Pons (tissue), 1 donor: ENCODE measurements around the gene ZNF439.
"Not testable (repeated sequence)": the region's sequence is repeated elsewhere in the genome, so short reads cannot be mapped to it uniquely, and the experiment has no call there.

Experiments used
- DNase-seq: peaks from one replicate; pipeline ENCODE4 v3.0.0-alpha.2; 2016; ENCODE audit warnings: low spot score

Gene ZNF439

GRCh38 chr19:11868188-11868587, 19.7 kb downstream of the ZNF439 start:
- DNase-seq: no peak

GRCh38 chr19:11872624-11873023, 24.1 kb downstream of the ZNF439 start:
- DNase-seq: no peak

GRCh38 chr19:11873762-11874161, 25.2 kb downstream of the ZNF439 start:
- no peak for DNase-seq

- DNase-seq: not testable (repeated sequence)
Observed at GRCh38 chr19:11879687-11880266, 31.3 kb downstream of the ZNF439 start.

GRCh38 chr19:11880598-11880997, 32.1 kb downstream of the ZNF439 start:
- DNase-seq: no peak

GRCh38 chr19:11881151-11881800, 32.8 kb downstream of the ZNF439 start:
- DNase-seq: peak; percentile 51

- no peak for DNase-seq
Observed at GRCh38 chr19:11882606-11883005, 34.1 kb downstream of the ZNF439 start.

GRCh38 chr19:11887234-11887610, 38.7 kb downstream of the ZNF439 start:
- DNase-seq: no peak

- peak; percentile 77 for DNase-seq
Observed at GRCh38 chr19:11887611-11888531, 39.3 kb downstream of the ZNF439 start, which contains the start of gene ZNF69. Gene ZNF69, plus strand, starts transcription at chr19:11887782. Its CDS starts 142 bp downstream, at chr19:11887924.

GRCh38 chr19:11889901-11890300, 41.4 kb downstream of the ZNF439 start:
- not testable (repeated sequence) for DNase-seq

- DNase-seq: no peak
Observed at GRCh38 chr19:11890634-11891033, 42.1 kb downstream of the ZNF439 start.

- no peak for DNase-seq
Observed at GRCh38 chr19:11894851-11895250, 46.3 kb downstream of the ZNF439 start.

- DNase-seq: no peak
Observed at GRCh38 chr19:11902228-11902627, 53.7 kb downstream of the ZNF439 start.

GRCh38 chr19:11905928-11906327, 57.4 kb downstream of the ZNF439 start:
- no peak for DNase-seq

- DNase-seq: not testable (repeated sequence)
Observed at GRCh38 chr19:11911937-11912336, 63.4 kb downstream of the ZNF439 start.

- DNase-seq: not testable (repeated sequence)
Observed at GRCh38 chr19:11914417-11915051, 66.0 kb downstream of the ZNF439 start.
